Gastroesophageal sphincter (tissue), 4 donors: ENCODE results near the gene LEMD2. TPM values are rescaled to one million over a fixed set of nuclear protein-coding genes. Genes with fewer than 3 reads are reported as not detected.

Experiments
- ATAC-seq: fragments of 150-250 bp; one replicate; pipeline ENCODE4 v1.9.1; 2016; ENCODE audit warnings: mild to moderate bottlenecking, moderate library complexity
- H3K27ac ChIP-seq, 4 donors: fragments of 200-600 bp; sonication (generic) in 3 of 4; 1 replicate in 3 of 4; 2 replicates in 1 of 4; pipeline ENCODE4 v1.5.1; 2016 to 2019
- H3K27me3 ChIP-seq: fragments of 200-600 bp; sonication (generic); one replicate; pipeline ENCODE4 v1.5.1; 2019
- H3K36me3 ChIP-seq, 2 donors: fragments of 200-600 bp; sonication (generic); one replicate each; pipeline ENCODE4 v1.5.1; 2019; ENCODE audit warnings: control low read depth in 1 of 2
- H3K4me1 ChIP-seq, 3 donors: fragments of 200-600 bp; sonication (generic); 1 replicate in 2 of 3; 2 replicates in 1 of 3; pipeline ENCODE4 v1.5.1; 2016 to 2019; ENCODE audit warnings: control low read depth in 2 of 3
- H3K4me3 ChIP-seq, 2 donors: fragments of 200-600 bp; sonication (generic); one replicate each; pipeline ENCODE4 v1.5.1; 2019; ENCODE audit warnings: mild to moderate bottlenecking in 1 of 2, moderate library complexity in 1 of 2
- H3K9me3 ChIP-seq, 3 donors: fragments of 200-600 bp; sonication (generic); one replicate each; pipeline ENCODE4 v1.5.1; 2017 to 2019; ENCODE audit warnings: control low read depth in 2 of 3
- CTCF ChIP-seq, 4 experiments: fragments of 200-600 bp in 2 of 4; fragments of 450-650 bp in 2 of 4; sonication (generic) in 1 of 4; IDR thresholded peaks; one replicate each; pipeline ENCODE4 v1.5.1; 2017 to 2019; ENCODE audit warnings: antibody characterized with exemption in 4 of 4, mild to moderate bottlenecking in 2 of 4, moderate library complexity in 2 of 4
- EP300 ChIP-seq: sonication (generic); formaldehyde crosslinking; IDR thresholded peaks from one replicate; pipeline ENCODE4 v1.6.1; 2017; ENCODE audit warnings: antibody characterized with exemption, mild to moderate bottlenecking
- POLR2A ChIP-seq, 2 donors: fragments of 450-650 bp; IDR thresholded peaks; one replicate each; pipeline ENCODE4 v1.6.1; 2017; ENCODE audit warnings: antibody characterized with exemption in 2 of 2, mild to moderate bottlenecking in 2 of 2, moderate library complexity in 1 of 2
- POLR2AphosphoS5 ChIP-seq: sonication (generic); formaldehyde crosslinking; IDR thresholded peaks from one replicate; pipeline ENCODE4 v1.6.1; 2017; ENCODE audit warnings: antibody characterized with exemption
- WGBS, 2 donors: methylation state at CpG; one replicate each; pipeline ENCODE4 v1.1.5; 2018; ENCODE audit warnings: low coverage in 1 of 2; 5-methylcytosine and 5-hydroxymethylcytosine counted together
- total RNA-seq, 4 donors: library from RNA; depleted of rRNA; stranded (reverse); fragments of >200 nt; gene quantifications; one replicate each; pipeline ENCODE4 v1.1.0, GENCODE V29; 2016

LEMD2 gene
- total RNA-seq, 4 donors from 2014 or later, result 47.3 to 50.9 (median 49.9) TPM

- Histone ChIP-seq H3K4me1 (peaks cover 0 to 46% (median 27%) of the 10 kb centered on the region in 3 donors), H3K36me3 (peaks cover 0 to 33% of the 10 kb centered on the region in 2 donors), H3K27ac (peak overlapping the region in 3 of 4 donors; percentile 71 to 82 (median 79)), H3K27me3 (peaks cover 13% of the 10 kb centered on the region), H3K9me3 (no peaks in the 10 kb centered on the region), H3K4me3 (no peak overlapping the region)
- peak; percentile 10 for TF ChIP-seq POLR2AphosphoS5
- no peak for TF ChIP-seq EP300
- no peak for TF ChIP-seq POLR2A (IDR thresholded peaks at IDR 0.05)
- no peak for TF ChIP-seq CTCF (IDR thresholded peaks at IDR 0.05)
- WGBS, 2 donors, result 5 to 23% methylated on average over 4 to 5 of the region's 14 CpGs
- no peak for ATAC-seq
Measured at GRCh38 chr6:33770124-33770832, 18.7 kb downstream of the LEMD2 start.

DNA sequence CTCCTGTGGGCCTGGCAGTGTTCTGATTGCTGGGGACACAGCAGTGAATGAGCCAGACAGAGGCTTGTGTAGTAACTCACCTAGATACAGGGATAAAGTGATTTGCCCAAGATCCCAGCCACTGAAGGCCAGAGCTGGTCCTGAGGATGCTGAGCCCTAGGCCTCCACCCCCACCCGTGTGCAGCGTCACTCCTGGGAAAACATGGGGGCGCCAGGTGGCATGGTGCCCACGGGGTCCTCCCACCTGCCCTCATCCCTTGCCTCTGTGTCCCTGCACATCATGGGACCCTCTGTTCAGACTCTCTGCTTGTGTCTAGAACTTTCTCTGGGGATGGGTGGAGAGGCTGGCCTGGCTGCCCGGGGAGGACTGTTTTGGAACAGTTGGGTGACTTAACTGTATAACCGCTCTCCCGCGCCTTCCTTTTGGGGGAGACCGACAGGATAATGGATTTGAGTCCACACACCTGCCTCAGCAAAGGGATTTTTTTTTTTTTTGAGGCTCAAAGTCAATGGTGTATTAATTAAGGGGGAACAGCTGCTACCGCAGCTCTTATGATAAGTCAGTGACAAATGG lies 19.6 kb downstream of the LEMD2 start:
- Histone ChIP-seq H3K36me3 (peaks cover 0 to 24% of the 10 kb centered on the region in 2 donors), H3K4me3 (no peak overlapping the region), H3K9me3 (no peaks in the 10 kb centered on the region), H3K27me3 (peaks cover 14% of the 10 kb centered on the region), H3K27ac (no peak overlapping the region), H3K4me1 (peaks cover 0 to 46% (median 27%) of the 10 kb centered on the region in 3 donors)
- TF ChIP-seq POLR2AphosphoS5 (no peak), CTCF (IDR thresholded peaks at IDR 0.05) (no peak), EP300 (no peak), POLR2A (IDR thresholded peaks at IDR 0.05) (no peak)
- no peak for ATAC-seq
- WGBS, 2 donors, result 56% methylated on average over 4 of the region's 10 CpGs; no CpG with 5 or more reads in 1 of the 2 donors

- peaks cover 0 to 46% (median 27%) of the 10 kb centered on the region in 3 donors for H3K4me1 ChIP-seq
- H3K9me3 ChIP-seq, result no peaks in the 10 kb centered on the region
- peaks cover 0 to 17% of the 10 kb centered on the region in 2 donors for H3K36me3 ChIP-seq
- no peak overlapping the region for H3K4me3 ChIP-seq
- no peak overlapping the region for H3K27ac ChIP-seq
- WGBS, 2 donors, result 39% methylated on average over 6 of the region's 7 CpGs; no CpG with 5 or more reads in 1 of the 2 donors
- TF ChIP-seq CTCF (IDR thresholded peaks at IDR 0.05), result peak in 3 of 4 experiments; percentile 57 to 82 (median 58)
- TF ChIP-seq POLR2A (IDR thresholded peaks at IDR 0.05), result no peak
- TF ChIP-seq POLR2AphosphoS5, result no peak
- TF ChIP-seq EP300, result no peak
- ATAC-seq, result no peak
- peaks cover 14% of the 10 kb centered on the region for H3K27me3 ChIP-seq
Measured at GRCh38 chr6:33768644-33769120, 20.2 kb downstream of the LEMD2 start.

GRCh38 chr6:33766921-33767907 lies 21.7 kb downstream of the LEMD2 start:
- H3K27ac ChIP-seq, result no peak overlapping the region
- H3K27me3 ChIP-seq, result peaks cover 15% of the 10 kb centered on the region
- H3K4me1 ChIP-seq, result peaks cover 0 to 36% (median 23%) of the 10 kb centered on the region in 3 donors
- peaks cover 0 to 2% of the 10 kb centered on the region in 2 donors for H3K36me3 ChIP-seq
- TF ChIP-seq EP300 (no peak), CTCF (IDR thresholded peaks at IDR 0.05) (no peak), POLR2A (IDR thresholded peaks at IDR 0.05) (no peak), POLR2AphosphoS5 (no peak)
- WGBS, 2 donors, result 67 to 72% methylated on average over 5 to 9 of the region's 11 CpGs
- no peak overlapping the region for H3K4me3 ChIP-seq
- H3K9me3 ChIP-seq, result no peaks in the 10 kb centered on the region
- ATAC-seq, result no peak
